Fibroblast of the aortic adventitia (primary cell): Measurements from ENCODE around the gene KDR. TPM values are rescaled to one million over a fixed set of nuclear protein-coding genes. Genes with fewer than 3 reads are reported as not detected.

Experiments
- DNase-seq: peaks from one replicate; pipeline ENCODE4 v3.0.0-alpha.2; 2010; ENCODE audit warnings: low read depth
- H3K4me3 ChIP-seq: 2 replicates; pipeline ENCODE4 v1.5.1; 2011; ENCODE audit warnings: low read depth, mild to moderate bottlenecking, control low read depth, low read length, moderate library complexity
- CTCF ChIP-seq: IDR thresholded peaks from 2 replicates; pipeline ENCODE4 v1.5.1; 2011; ENCODE audit warnings: mild to moderate bottlenecking, low read length, control low read depth, inconsistent platforms; ENCODE audit not compliant: insufficient read depth
- total RNA-seq: library from RNA; depleted of rRNA; stranded (reverse); fragments of >200 nt; gene quantifications from 2 replicates; pipeline ENCODE4 v1.2.3, GENCODE V29; 2012; ENCODE audit warnings: low replicate concordance

The KDR gene
- total RNA-seq, 1 donor = 10.9 TPM

- no peak for TF ChIP-seq CTCF
- H3K4me3 ChIP-seq = no peak overlapping the region
- peak; percentile 93 for DNase-seq
These were observed 46.4 kb downstream of the KDR start for GRCh38 chr4:55078987-55079386.

- DNase-seq = no peak
- H3K4me3 ChIP-seq = no peak overlapping the region
- TF ChIP-seq CTCF = no peak
These were observed 47.8 kb downstream of the KDR start for GRCh38 chr4:55077577-55077976.

GRCh38 chr4:55075823-55076716 is 49.3 kb downstream of the KDR start:
- H3K4me3 ChIP-seq = no peak overlapping the region
- TF ChIP-seq CTCF = no peak
- peak; percentile 27 for DNase-seq

DNA sequence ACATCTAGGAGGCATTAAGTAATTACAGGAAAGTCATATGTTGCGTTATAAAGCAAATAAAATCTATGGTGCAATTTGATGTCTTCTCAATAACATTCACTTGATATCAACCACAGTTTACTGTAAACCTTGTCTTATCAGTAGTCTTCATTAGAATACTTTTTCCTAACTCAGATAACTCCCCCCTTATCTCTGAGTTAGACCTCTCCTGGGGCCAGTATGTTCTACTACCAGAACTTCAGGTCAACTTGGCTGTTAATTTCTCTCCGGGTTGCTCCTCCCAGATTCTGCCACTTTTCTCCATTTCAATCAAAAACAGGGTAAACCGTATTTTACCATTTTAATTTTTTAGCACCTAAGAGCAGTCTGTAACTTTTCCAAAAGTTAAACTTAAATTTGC is 50.0 kb downstream of the KDR start:
- H3K4me3 ChIP-seq = no peak overlapping the region
- no peak for TF ChIP-seq CTCF
- DNase-seq = no peak

- H3K4me3 ChIP-seq = no peak overlapping the region
- TF ChIP-seq CTCF = no peak
- peak; percentile 58 for DNase-seq
These were observed 51.0 kb downstream of the KDR start for GRCh38 chr4:55074386-55074785.

DNA sequence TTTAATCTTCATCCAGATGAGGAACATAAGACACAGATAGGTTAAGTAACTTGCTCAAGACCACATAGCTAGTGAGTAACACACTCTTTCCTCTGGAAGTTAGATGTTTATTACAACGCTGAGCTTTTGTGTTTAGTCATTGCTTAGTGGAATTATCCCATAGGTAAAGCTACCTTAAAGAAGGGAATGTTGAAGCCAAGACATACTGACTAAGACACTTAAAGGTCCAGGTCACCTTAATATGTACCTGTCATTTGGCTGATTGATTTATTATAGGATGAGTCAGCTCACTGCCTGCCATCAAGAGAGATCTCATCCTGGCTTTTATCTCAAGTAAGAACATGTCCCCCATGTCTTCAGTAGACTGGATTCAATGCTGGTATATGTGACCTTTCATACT is 53.4 kb downstream of the KDR start:
- TF ChIP-seq CTCF = no peak
- no peak overlapping the region for H3K4me3 ChIP-seq
- no peak for DNase-seq
